Lower leg skin (tissue), 4 donors: ENCODE results near the gene RUSF1. TPM values are rescaled to one million over a fixed set of nuclear protein-coding genes. Genes with fewer than 3 reads are reported as not detected.
"Not testable (repeated sequence)": the region's sequence is repeated elsewhere in the genome, so short reads cannot be mapped to it uniquely, and the experiment has no call there.

Source experiments
- DNase-seq, 2 donors: peaks; one replicate each; pipeline ENCODE4 v3.0.0-alpha.2; 2019; ENCODE audit warnings: low spot score in 2 of 2
- H3K4me3 ChIP-seq: fragments of 200-600 bp; sonication (generic); 2 replicates; pipeline ENCODE4 v1.5.1; 2017; ENCODE audit warnings: mild to moderate bottlenecking, low read depth; ENCODE audit not compliant: poor library complexity, severe bottlenecking
- CTCF ChIP-seq, 3 donors: fragments of 450-650 bp; IDR thresholded peaks; one replicate each; pipeline ENCODE4 v1.5.1; 2016; ENCODE audit warnings: antibody characterized with exemption in 3 of 3, mild to moderate bottlenecking in 3 of 3, moderate library complexity in 2 of 3
- POLR2A ChIP-seq, 2 donors: fragments of 450-650 bp; IDR thresholded peaks; one replicate each; pipeline ENCODE4 v1.6.1; 2016 to 2017; ENCODE audit warnings: antibody characterized with exemption in 2 of 2, mild to moderate bottlenecking in 1 of 2, moderate library complexity in 1 of 2
- WGBS, 2 donors: methylation state at CpG; one replicate each; pipeline ENCODE4 v1.1.5; 2018; 5-methylcytosine and 5-hydroxymethylcytosine counted together
- intact Hi-C: fragments of 100-400 bp; cut with DNase I; formaldehyde crosslinking; loops from one replicate; pipeline ENCODE4 v1.15.0; 2023; ENCODE audit warnings: low total_unique reads
- total RNA-seq, 4 donors: library from RNA; depleted of rRNA; stranded (reverse); fragments of >200 nt; gene quantifications; one replicate each; pipeline ENCODE4 v1.1.0, GENCODE V29; 2016

Gene RUSF1
- total RNA-seq, 4 donors from 2014 or later: 50.5 to 56.4 (median 52.7) TPM

GRCh38 chr16:31529108-31529936 is 21.1 kb upstream of the RUSF1 start:
- intact Hi-C loops: no loop called here
- WGBS, 2 donors: 2 to 8% methylated on average over 32 to 47 of the region's 52 CpGs
- TF ChIP-seq POLR2A (IDR thresholded peaks at IDR 0.05) (no peak), CTCF (IDR thresholded peaks at IDR 0.05) (no peak)
- no peak overlapping the region for H3K4me3 ChIP-seq
- DNase-seq: no peak

GRCh38 chr16:31528523-31529107 is 20.4 kb upstream of the RUSF1 start:
- H3K4me3 ChIP-seq: no peak overlapping the region
- TF ChIP-seq CTCF (IDR thresholded peaks at IDR 0.05): no peak
- TF ChIP-seq POLR2A (IDR thresholded peaks at IDR 0.05): no peak
- intact Hi-C loops: no loop called here
- WGBS, 2 donors: 35 to 60% methylated on average over 11 of the region's 11 CpGs
- DNase-seq: no peak

GRCh38 chr16:31527734-31528274 is 19.6 kb upstream of the RUSF1 start, which contains the start of gene AHSP:
AHSP (plus strand) TSS chr16:31527900; CDS start chr16:31528140, 240 bp downstream.
- intact Hi-C loops: no loop called here
- no peak for TF ChIP-seq CTCF (IDR thresholded peaks at IDR 0.05)
- no peak for TF ChIP-seq POLR2A (IDR thresholded peaks at IDR 0.05)
- 43 to 60% methylated on average over 6 of the region's 6 CpGs for WGBS, 2 donors
- H3K4me3 ChIP-seq: no peak within 1 kb of the TSS
- no peak for DNase-seq

GRCh38 chr16:31525113-31525512 is 16.9 kb upstream of the RUSF1 start:
- 81 to 86% methylated on average over 3 of the region's 3 CpGs for WGBS, 2 donors
- intact Hi-C loops: no loop called here
- no peak for TF ChIP-seq CTCF (IDR thresholded peaks at IDR 0.05)
- no peak for TF ChIP-seq POLR2A (IDR thresholded peaks at IDR 0.05)
- DNase-seq: no peak
- no peak overlapping the region for H3K4me3 ChIP-seq

GRCh38 chr16:31523768-31524167 is 15.6 kb upstream of the RUSF1 start:
- H3K4me3 ChIP-seq, DNase-seq, intact Hi-C loops: not testable (repeated sequence)
- WGBS, 2 donors: 60 to 93% methylated on average over 2 to 4 of the region's 6 CpGs

- 83 to 92% methylated on average over 6 of the region's 6 CpGs for WGBS, 2 donors
- DNase-seq: no peak
- no peak for TF ChIP-seq POLR2A (IDR thresholded peaks at IDR 0.05)
- TF ChIP-seq CTCF (IDR thresholded peaks at IDR 0.05): no peak
- H3K4me3 ChIP-seq: no peak overlapping the region
- intact Hi-C loops: no loop called here
Observed at GRCh38 chr16:31522071-31522470, 13.9 kb upstream of the RUSF1 start.
